SU-DHL-6 (cell line): Measurements from ENCODE around the gene THRAP3.

ENCODE experiments used
- EZH2phosphoT487 ChIP-seq: fragments of 200-600 bp; sonication (generic), shearing (Covaris generic); conservative IDR thresholded peaks from 2 replicates; pipeline ENCODE4 v1.6.1; 2018; ENCODE audit warnings: mild to moderate bottlenecking, antibody characterized with exemption, low read length, moderate library complexity, mixed read lengths
- TF ChIP-seq, protein P1 (sequence below): fragments of 200-600 bp; sonication (generic); IDR thresholded peaks from one replicate; pipeline ENCODE4 v1.5.1; 2017; ENCODE audit warnings: antibody characterized with exemption, mild to moderate bottlenecking, low read length, moderate library complexity; ENCODE audit not compliant: insufficient read depth, poor library complexity, severe bottlenecking

DNA sequence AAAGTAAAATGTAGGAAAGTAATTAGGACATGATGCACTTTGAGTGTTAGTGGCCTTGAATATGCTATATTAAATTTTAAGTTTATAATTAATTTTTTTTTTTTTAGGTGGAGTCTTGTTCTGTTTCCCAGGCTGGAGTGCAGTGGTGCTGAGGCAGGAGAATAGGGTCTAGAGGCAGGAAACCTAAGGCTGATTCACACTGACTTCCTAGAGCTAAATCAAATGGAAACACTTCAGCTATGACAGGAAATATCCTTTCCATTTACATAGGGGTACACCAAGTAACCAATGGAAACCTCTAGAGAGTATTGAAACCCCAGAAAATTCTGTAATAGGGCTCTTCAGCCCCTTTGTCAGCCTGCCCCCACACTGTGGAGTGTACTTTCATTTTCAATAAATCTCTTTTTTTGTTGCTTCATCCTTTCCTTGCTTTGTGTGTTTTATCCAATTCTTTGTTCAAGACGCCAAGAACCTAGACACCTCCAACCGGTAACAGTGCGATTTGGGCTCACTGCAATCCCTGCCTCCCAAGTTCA lies 17.9 kb upstream of the THRAP3 start:
- TF ChIP-seq, protein P1, sequence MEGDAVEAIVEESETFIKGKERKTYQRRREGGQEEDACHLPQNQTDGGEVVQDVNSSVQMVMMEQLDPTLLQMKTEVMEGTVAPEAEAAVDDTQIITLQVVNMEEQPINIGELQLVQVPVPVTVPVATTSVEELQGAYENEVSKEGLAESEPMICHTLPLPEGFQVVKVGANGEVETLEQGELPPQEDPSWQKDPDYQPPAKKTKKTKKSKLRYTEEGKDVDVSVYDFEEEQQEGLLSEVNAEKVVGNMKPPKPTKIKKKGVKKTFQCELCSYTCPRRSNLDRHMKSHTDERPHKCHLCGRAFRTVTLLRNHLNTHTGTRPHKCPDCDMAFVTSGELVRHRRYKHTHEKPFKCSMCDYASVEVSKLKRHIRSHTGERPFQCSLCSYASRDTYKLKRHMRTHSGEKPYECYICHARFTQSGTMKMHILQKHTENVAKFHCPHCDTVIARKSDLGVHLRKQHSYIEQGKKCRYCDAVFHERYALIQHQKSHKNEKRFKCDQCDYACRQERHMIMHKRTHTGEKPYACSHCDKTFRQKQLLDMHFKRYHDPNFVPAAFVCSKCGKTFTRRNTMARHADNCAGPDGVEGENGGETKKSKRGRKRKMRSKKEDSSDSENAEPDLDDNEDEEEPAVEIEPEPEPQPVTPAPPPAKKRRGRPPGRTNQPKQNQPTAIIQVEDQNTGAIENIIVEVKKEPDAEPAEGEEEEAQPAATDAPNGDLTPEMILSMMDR = no peak
- TF ChIP-seq EZH2phosphoT487 = no peak
